Hepatocyte (in vitro differentiated cells): Measurements from ENCODE around the gene ISYNA1. TPM values are rescaled to one million over a fixed set of nuclear protein-coding genes. Genes with fewer than 3 reads are reported as not detected.

ENCODE experiments used
- DNase-seq: peaks from one replicate; pipeline ENCODE4 v3.0.0-alpha.2; 2016; ENCODE audit warnings: low spot score
- H2AFZ ChIP-seq: fragments of 200-600 bp; sonication (generic); 2 replicates; pipeline ENCODE4 v1.6.0; 2016; ENCODE audit warnings: antibody characterized with exemption, mild to moderate bottlenecking
- H3K27ac ChIP-seq: fragments of 200-600 bp; sonication (generic); 2 replicates; pipeline ENCODE4 v1.5.1; 2016; ENCODE audit warnings: mild to moderate bottlenecking
- H3K27me3 ChIP-seq: fragments of 200-600 bp; sonication (generic); 2 replicates; pipeline ENCODE4 v1.6.1; 2016
- H3K36me3 ChIP-seq: fragments of 200-600 bp; sonication (generic); replicated peaks from 2 replicates; pipeline ENCODE4 v1.5.1; 2016; ENCODE audit warnings: low read depth; ENCODE audit not compliant: insufficient read depth
- H3K4me1 ChIP-seq: fragments of 200-600 bp; sonication (generic); 2 replicates; pipeline ENCODE4 v1.5.1; 2016; ENCODE audit warnings: mild to moderate bottlenecking, moderate library complexity; ENCODE audit not compliant: insufficient read depth
- H3K4me2 ChIP-seq: fragments of 200-600 bp; sonication (generic); 2 replicates; pipeline ENCODE4 v1.6.0; 2016
- H3K4me3 ChIP-seq: fragments of 200-600 bp; sonication (generic); 2 replicates; pipeline ENCODE4 v1.5.1; 2016; ENCODE audit warnings: mild to moderate bottlenecking
- H3K79me2 ChIP-seq: fragments of 200-600 bp; sonication (generic); 2 replicates; pipeline ENCODE4 v1.6.0; 2017; ENCODE audit warnings: mild to moderate bottlenecking
- H3K9me2 ChIP-seq: fragments of 200-600 bp; sonication (generic); replicated peaks from 2 replicates; pipeline ENCODE4 v1.6.0; 2017; ENCODE audit warnings: mild to moderate bottlenecking; ENCODE audit not compliant: insufficient read depth
- H3K9me3 ChIP-seq: fragments of 200-600 bp; sonication (generic); 2 replicates; pipeline ENCODE4 v1.5.1; 2016; ENCODE audit warnings: low read depth, mild to moderate bottlenecking
- H4K20me1 ChIP-seq: fragments of 200-600 bp; sonication (generic); 2 replicates; pipeline ENCODE4 v1.6.0; 2016; ENCODE audit warnings: mild to moderate bottlenecking; ENCODE audit not compliant: insufficient read depth, poor library complexity, severe bottlenecking
- CTCF ChIP-seq: fragments of 200-600 bp; sonication (generic); IDR thresholded peaks from 2 replicates; pipeline ENCODE4 v1.5.1; 2016; ENCODE audit warnings: antibody characterized with exemption, mild to moderate bottlenecking; ENCODE audit not compliant: poor library complexity
- EZH2 ChIP-seq: fragments of 200-600 bp; sonication (generic); IDR thresholded peaks from 2 replicates; pipeline ENCODE4 v1.6.1; 2016; ENCODE audit warnings: antibody characterized with exemption, mild to moderate bottlenecking, borderline replicate concordance
- EZH2phosphoT487 ChIP-seq: fragments of 200-600 bp; sonication (generic); IDR thresholded peaks from one replicate; pipeline ENCODE4 v1.6.1; 2018; ENCODE audit warnings: antibody characterized with exemption, mild to moderate bottlenecking, low read depth, moderate library complexity; ENCODE audit not compliant: unreplicated experiment, severe bottlenecking
- WGBS: methylation state at CpG from one replicate; pipeline ENCODE4 v1.1.6; 2016; ENCODE audit warnings: low lambda C conversion rate; ENCODE audit errors: missing lambda C conversion rate; 5-methylcytosine and 5-hydroxymethylcytosine counted together
- polyA plus RNA-seq: library from polyadenylated mRNA; unstranded; fragments of >200 nt; fragmentation: Nextera tagmentation; extraction: Ambion mirVana; gene quantifications from 2 replicates; pipeline ENCODE4 v1.2.1, GENCODE V29; 2016
- total RNA-seq: library from RNA; depleted of rRNA; stranded (reverse); fragments of >200 nt; gene quantifications from 2 replicates; pipeline ENCODE4 v1.2.3, GENCODE V29; 2014

ISYNA1 gene
- total and polyA plus RNA-seq, 2 experiments from 2014 or later, result 51.5 to 144 TPM

DNA sequence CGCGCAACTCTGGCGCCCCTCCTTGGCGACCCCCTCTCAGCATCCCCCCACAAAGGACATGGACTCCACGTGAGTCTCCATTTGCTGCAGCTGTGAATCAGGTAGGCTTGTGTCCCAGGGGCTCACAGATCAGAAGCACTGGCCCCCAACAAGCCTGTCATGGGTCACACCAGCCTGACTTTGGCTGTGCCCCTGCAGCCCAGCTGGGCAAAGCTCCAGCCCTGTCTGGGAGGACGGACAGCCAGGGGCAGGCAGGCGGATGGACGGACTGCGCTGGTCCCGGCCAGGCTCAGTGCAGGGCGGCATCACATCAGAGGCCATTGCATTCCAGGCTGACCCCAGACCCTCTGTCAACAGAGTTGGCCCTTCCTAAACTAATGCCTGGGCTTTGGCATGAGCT is 28.4 kb upstream of the ISYNA1 start:
- Histone ChIP-seq H3K4me2 (no peak overlapping the region), H3K4me1 (peaks cover 22% of the 10 kb centered on the region), H4K20me1 (peaks cover 23% of the 10 kb centered on the region), H3K27ac (no peak overlapping the region), H3K9me2 (no peaks in the 10 kb centered on the region), H2AFZ (no peak overlapping the region), H3K27me3 (no peaks in the 10 kb centered on the region), H3K36me3 (no peaks in the 10 kb centered on the region), H3K79me2 (peaks cover 18% of the 10 kb centered on the region), H3K9me3 (no peaks in the 10 kb centered on the region), H3K4me3 (no peak overlapping the region)
- no peak for TF ChIP-seq EZH2phosphoT487
- TF ChIP-seq EZH2, result no peak
- no peak for TF ChIP-seq CTCF
- no peak for DNase-seq
- 98% methylated on average over 11 of the region's 11 CpGs for WGBS

GRCh38 chr19:18465964-18466339 is 28.0 kb upstream of the ISYNA1 start:
- no peak overlapping the region for H3K4me3 ChIP-seq
- no peaks in the 10 kb centered on the region for H3K36me3 ChIP-seq
- peaks cover 23% of the 10 kb centered on the region for H4K20me1 ChIP-seq
- peaks cover 18% of the 10 kb centered on the region for H3K79me2 ChIP-seq
- no peaks in the 10 kb centered on the region for H3K27me3 ChIP-seq
- H3K9me3 ChIP-seq, result no peaks in the 10 kb centered on the region
- no peak overlapping the region for H2AFZ ChIP-seq
- no peak overlapping the region for H3K27ac ChIP-seq
- WGBS, result 97% methylated on average over 6 of the region's 6 CpGs
- H3K4me2 ChIP-seq, result no peak overlapping the region
- no peak for DNase-seq
- TF ChIP-seq EZH2 (no peak), CTCF (no peak), EZH2phosphoT487 (no peak)
- peaks cover 22% of the 10 kb centered on the region for H3K4me1 ChIP-seq
- H3K9me2 ChIP-seq, result no peaks in the 10 kb centered on the region

- Histone ChIP-seq H3K9me3 (no peaks in the 10 kb centered on the region), H3K4me2 (no peak overlapping the region), H3K4me1 (peaks cover 26% of the 10 kb centered on the region), H3K27ac (peak overlapping the region; percentile 64), H3K4me3 (no peak overlapping the region), H3K27me3 (no peaks in the 10 kb centered on the region), H2AFZ (no peak overlapping the region), H3K36me3 (no peaks in the 10 kb centered on the region), H3K9me2 (no peaks in the 10 kb centered on the region), H3K79me2 (peaks cover 18% of the 10 kb centered on the region), H4K20me1 (peaks cover 23% of the 10 kb centered on the region)
- WGBS, result 97% methylated on average over 30 of the region's 30 CpGs
- TF ChIP-seq EZH2phosphoT487 (no peak), EZH2 (no peak), CTCF (no peak)
- DNase-seq, result no peak
Observed at GRCh38 chr19:18465214-18465963, 27.5 kb upstream of the ISYNA1 start.
